NCI-H524 (cell line): ENCODE results near the gene SCAPER.
"Not testable (repeated sequence)": the region's sequence is repeated elsewhere in the genome, so short reads cannot be mapped to it uniquely, and the experiment has no call there.

Experiments
- DNase-seq, 2 experiments: peaks; one replicate each; lab custom pipeline; 2025; lab: John Stamatoyannopoulos, UW

SCAPER gene

DNA sequence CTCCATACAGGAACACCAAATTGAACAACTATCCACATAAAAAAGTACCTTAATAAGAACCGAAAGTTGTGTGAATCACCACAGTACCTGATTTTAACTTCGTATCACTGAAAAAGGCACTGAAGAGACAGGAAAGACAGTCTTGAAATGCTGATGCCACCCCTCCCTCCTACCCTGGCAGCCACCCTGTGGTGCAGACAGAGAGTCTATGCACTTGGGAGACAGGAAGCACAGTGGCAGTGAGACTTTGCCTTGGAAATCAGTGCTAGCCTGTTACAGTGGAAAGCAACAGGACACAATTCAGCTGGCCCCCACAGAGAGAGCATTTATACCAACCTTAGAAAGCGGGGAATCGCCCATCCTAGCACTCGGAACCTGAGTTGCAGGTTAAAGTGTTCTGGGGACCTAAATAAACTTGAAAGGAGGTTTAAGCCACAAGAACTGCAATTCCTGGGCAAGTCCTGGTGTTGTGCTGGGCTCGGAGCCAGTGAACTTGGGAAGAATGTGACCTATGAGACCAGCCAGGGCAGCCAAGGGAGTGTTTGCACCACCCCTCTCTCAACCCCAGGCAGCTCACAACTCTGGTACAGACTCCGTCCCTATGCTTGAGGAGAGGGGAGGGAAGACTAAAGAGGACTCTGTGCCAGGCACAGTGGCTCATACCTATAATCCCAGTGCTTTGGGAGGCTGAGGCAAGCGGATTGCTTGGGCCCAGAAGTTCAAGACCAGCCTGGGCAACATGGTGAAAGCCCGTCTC, 328.4 kb downstream of the SCAPER start:
- DNase-seq, result no peak

DNA sequence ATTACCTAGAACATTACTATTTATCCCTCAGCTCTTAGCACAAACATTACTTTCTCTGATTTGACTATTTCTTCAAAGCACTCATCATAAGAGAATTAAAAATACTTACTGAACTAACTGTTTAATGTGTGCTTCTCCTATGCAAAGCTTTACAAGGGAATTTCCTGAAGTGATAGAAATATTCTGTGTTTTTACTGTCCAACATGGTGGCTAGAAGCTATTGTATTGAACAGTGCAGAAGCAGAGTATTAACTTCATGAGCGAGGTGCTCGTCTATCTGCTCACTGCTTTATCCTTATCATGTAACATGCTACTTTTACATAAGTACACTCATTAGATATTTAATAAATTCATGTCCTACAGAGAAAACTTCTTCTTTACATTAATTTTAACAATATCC, 329.5 kb downstream of the SCAPER start:
- no peak for DNase-seq

DNA sequence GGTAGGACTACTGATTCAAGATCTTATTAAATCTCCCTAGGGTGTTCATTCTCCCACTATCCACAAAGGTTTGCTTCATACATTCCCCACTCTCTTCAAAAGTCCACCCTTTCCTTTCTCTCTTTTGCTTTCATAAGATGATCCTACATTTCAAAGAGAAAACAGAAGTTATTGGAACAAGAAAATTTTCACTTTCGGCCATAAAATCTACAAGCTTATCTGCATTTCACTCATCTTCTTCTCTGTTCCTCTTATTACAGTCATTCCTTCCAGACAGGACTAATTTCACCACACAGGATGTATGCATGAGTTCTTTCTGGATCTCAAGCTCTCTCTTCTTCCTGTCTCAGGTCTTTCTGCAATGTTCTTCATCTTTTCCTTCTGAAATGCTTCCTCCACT, 329.9 kb downstream of the SCAPER start:
- no peak for DNase-seq

DNA sequence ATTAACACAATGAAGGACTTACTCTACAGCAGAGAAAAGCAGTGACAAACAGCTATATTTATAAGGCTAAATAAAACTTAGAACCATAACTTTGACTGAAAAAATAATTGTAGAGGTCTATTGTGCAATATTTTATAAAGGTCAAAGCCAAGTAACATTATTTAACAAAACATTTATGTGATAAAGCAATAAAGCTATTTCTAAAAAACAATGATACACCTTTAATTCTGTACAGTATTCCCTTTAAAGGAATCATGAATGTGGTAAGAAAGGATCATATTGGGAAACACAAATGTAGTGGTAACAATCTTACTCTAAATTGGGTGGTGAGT, 332.2 kb downstream of the SCAPER start:
- no peak for DNase-seq

DNA sequence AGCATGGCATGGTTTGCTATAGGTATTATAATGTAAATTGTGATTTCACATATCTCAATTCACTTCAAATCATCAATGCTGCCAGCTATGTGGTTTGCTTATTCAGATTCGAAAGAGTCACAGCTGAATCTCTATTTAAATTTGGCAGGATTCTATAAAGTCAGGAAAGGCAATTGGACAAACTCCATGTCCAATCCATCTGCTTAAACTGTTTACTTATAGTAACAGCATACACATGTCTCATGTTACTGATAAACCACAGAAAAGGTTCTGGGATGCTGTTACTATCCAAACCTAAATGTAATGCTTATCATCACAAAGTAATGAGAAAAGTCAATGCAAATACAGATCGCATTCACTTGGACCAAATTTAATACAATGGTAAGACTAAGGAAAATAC, 338.9 kb downstream of the SCAPER start:
- DNase-seq, result no peak

DNA sequence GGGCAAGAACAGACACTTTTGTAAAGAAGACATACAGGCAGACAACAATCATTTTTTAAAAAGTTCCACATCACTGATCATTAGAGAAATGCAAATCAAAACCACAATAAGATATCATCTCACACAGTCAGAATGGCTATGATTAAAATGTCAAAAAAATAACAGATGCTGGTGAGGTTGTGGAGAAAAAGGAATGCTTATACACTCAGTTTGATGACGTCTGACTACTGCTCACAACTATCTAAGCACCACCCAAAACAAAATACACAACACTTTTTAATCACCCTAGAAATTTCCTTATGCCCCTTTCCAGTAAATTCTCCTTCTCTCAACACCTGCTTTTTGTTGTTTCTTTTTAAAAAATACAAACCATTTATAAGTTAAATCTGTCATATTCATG, 339.8 kb downstream of the SCAPER start:
- no peak for DNase-seq

DNA sequence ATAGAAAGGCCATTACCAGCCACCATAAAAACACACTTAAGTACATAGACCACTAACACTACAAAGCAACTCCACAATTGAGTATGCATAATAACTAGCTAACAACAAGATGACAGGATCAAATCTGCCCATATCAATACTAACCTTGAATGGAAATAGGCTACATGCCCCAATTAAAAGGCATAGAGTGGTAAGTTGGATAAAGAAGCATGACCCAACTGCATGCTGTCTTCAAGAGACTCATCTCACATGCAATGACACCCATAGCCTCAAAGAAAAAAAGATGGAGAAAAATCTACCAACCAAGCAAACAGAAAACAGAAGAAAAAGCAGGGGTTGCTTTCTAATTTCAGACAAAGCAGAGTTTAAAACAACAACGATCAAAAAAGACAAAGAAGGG, 349.9 kb downstream of the SCAPER start:
- DNase-seq, result no peak

DNA sequence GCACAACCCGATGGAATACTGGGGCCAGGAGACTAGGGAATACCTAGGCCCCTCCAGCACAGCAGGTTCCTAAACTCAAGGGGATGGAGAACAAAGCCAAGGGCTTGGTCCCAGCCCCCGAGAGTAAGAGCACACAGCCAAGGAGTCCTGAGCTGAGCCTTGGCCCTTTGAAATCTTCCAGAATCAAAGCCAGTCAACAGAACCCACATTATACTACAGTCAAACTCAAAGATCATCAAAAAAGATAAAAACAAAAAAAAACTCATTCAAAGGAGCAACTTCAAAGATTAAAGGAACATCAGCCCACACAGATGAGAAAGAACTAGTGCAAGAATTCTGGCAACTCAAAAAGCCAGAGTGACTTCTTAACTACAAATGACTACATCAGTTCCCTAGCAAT, 351.6 kb downstream of the SCAPER start:
- DNase-seq, result no peak

DNA sequence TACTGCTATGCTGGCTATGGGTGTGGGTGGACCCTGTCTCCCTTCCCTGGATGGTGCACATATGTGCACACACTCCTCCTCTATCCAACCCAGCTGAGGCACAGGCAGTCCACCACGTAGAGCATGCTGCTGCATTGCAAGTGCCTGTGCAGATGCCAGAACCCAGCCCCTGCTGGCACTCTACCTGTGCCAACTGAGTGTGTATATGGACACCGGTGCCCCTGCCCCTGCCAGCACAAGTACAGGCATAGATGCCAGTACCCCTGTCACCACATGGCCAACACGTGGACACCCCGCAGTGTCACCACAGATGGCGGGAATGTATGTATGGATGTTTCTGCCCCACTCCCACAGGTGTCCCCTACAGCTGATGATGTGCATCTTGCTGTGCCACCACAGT, 352.0 kb downstream of the SCAPER start:
- DNase-seq, result no peak

DNA sequence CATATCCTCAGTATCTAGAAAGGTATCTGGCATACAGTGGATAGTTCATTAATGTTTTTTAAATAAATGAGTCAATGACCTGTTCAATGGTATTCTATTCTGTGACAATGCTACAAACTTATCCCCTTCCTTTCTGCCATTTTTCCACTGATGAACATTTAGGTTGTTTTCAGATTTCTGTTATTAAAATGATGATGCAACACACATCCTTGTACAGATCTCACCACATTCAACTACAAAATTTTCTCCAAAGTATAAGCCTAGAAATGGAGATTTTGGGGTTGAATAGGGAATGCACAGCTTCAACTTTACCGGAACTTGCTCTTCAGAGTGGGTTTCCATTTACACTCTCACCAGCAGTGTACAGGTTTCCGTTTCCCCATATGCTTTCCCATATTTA, 358.3 kb downstream of the SCAPER start:
- DNase-seq, result no peak

DNA sequence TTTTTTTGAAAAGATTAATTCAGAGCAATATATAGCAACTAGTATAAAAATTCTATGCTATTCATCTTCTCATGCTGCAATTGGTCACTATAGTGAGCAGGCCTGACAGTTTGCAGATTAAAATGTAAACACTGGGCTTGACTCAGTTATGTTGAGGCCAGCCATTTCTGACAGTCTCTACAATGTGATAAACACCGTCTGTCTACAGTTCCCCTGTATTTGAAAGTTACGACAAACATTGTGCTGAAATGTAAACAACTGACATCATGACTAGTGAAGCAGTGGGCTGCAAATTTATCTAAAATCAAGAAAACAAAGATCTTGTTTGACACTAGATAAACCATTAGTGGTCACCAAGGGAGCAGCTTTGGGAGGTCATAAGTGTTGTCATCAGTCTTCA, 371.1 kb downstream of the SCAPER start:
- DNase-seq, result no peak

DNA sequence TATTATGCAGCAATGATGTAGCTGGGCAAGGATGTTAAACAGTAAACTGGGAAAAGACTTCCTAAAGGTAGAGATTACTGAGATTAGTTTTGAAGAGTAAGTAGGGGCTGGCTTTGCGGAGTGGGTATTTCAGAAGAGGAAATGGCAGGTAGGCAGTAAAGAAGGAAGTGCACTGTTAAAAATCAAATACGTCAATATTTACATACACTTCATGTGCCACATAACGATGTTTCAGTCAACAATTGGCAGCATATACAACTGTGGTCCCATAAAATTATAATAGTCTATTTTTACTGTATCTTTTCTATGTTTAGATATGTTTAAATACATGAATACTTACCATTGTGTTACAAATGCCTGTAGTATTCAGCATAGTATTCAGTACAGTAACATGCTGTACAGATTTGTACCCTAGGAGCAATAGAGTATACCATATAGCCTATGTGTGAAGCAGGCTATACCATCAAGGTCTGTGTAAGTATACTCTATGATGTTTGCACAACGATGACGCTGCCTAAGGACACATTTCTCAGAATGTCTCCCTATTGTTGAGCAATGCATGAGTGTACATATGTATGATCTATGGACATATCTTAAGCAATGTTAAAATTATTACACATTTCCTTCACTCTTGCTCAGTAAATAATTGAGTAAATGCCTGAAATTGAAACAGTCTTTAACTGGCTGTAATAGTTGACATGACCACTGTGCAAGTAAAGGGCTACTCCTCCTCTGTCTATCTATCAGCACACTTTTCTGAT, 371.9 kb downstream of the SCAPER start:
- no peak for DNase-seq

DNA sequence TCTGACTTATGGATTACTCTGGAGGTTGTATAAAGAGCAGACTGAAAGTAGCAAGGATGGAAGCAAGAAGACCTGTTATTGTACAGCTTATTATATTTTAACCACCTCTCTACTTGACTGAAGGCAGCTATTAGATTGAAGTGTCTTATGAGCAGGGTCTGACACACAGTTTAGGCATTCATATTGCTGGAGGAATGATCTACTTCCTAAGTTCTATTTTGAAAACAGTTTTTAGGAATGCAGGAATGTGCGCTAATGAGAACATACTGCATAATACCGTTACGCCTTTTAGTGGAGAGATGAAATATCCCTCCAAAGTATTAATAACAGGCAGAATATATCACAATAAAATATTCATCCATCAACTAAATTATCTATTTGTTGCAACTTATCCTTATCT, 375.2 kb downstream of the SCAPER start:
- no peak for DNase-seq

DNA sequence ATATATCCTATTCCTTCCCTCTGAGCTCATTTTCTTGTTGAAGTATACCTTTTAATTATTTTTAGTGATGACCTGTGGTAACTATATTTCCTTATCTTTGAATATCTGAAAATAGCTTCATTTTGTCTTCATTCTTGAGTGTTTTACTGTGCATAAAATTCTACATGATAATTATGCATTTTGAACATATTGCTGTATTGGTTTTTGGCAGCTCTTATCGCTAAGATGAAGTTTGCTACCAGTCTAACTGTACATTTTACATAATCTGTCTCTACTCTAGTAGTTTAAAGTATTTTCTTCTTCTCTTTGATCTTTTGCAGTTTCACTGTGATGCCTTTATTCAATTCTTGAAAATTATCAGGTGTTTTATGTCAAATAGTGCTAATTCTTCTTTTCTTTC, 379.0 kb downstream of the SCAPER start:
- no peak for DNase-seq

DNA sequence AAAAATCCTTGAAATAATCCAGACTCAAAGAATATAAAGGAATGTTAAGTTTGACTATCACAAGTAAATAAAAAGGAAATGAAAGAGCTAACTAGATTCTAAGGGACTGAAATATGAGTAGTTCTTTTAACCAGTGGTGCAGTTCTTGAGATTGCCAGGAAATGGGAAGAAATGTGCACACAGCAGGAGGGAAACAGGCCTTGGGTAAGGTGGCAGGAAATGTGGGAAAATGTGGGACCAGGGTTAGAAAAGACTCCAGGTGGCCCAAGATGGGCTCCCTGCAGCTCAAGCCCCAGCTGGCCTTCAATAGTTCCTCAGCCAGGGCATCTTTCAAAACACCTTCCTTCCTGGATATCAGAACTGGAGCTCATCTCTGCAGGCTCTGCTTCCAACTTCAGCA, 387.2 kb downstream of the SCAPER start:
- peak; percentile 41 to 60 for DNase-seq

DNA sequence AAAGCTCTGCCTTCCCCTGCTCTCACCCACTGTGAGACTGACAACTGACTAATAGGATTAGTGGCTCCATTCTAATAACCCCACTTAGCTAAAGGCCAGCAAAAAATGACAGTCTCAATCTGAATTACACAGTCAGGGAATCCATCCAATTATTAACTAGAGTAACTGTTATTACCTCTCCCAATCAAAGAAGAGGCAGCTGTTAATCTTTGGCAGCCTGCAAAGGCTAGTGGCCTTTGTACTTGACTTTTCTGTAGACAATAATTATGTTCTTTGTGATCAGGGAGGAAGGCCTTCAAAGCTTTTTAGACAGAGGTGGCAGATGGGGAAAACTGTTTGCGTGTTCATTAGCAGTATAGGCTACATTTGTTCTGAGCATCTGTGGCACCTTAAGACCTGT, 390.9 kb downstream of the SCAPER start:
- peak; percentile 99 to 100 for DNase-seq

DNA sequence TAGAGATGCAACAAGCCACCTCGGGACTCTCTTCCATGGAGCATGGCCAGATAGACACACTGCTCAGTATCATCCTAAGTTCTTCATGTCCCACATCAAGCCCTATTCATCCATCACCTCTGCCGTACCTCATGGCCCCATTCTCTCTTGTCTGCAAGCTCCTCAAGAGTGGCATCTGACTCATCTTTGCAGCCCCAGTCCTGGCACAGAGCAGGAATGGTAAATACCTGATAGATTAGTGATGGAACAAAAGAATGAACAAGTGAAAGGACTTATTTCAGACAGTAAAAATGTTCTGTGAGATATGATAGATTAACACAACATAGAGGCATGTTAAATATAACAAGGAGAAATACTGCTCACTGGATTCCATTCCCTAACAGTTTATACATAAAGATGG, 392.2 kb downstream of the SCAPER start:
- no peak for DNase-seq

DNA sequence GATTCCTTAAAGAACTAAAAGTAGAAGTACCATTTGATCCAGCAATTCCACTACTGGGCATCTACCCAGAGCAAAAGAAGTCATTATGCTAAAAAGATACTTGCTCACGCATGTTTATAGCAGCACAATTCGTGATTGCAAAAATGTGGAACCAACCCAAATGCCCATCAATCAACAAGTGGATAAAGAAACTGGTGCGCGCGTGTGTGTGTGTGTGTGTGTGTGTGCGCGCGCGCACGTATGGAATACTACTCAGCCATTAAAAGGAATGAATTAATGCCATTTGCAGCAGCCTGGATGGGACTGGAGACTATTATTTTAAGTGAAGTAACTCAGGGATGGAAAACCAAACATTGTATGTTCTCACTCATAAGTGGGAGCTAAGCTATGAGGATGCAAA, 394.5 kb downstream of the SCAPER start:
- DNase-seq, result not testable (repeated sequence)

DNA sequence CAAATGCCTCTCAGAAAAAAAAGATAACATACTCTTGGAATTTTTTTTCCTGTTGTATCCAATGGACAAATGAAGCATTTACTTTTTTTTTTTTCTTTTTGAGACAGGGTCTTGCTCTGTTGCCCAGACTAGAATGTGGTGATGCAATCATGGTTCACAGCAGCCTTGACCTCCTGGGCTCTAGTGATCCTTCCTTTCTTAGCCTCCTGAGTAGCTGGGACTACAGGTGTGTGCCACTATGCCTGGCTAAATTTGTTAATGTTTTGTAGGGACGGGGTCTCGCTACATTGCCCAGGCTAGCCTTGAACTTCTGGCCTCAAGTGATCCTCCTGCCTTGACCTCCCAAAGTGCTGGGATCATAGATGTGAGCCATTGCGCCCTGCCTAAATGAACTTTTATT, 401.3 kb downstream of the SCAPER start:
- no peak for DNase-seq

DNA sequence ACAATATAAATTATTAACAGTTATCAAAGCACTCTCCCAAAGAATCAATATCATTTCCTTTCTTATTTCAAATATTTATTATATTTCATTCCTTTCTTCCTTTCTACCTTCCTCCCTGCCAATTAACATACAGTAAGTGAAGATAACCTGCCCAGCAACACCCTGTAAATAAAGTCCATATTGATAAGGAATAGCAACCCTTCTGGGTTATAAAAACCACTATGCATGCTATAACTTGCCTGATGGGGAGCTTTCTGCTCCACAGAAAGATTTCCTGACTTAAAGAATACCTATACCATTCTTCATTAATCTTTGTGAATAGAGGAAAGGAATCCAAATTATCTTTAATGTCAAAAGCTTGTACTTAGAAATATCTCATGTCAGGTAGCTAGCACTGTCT, 402.0 kb downstream of the SCAPER start:
- no peak for DNase-seq

DNA sequence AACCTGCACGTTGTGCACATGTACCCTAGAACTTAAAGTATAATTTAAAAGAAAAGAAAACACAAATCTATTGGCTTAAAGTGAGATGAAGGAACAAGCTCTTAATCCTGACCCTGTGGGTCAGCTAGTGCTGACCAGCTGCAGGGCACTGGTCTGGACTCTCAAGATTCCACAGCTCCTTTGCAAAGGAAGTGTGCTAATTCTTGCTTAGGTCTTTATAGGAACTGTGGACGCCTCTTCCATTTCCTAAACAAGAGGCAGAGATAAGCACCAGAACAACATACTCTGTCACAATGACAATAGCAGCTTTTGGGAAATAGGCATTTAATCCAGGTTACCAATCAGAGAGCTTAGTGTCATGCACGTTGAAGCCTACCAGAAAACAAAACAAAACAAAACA, 402.5 kb downstream of the SCAPER start:
- DNase-seq, result no peak

DNA sequence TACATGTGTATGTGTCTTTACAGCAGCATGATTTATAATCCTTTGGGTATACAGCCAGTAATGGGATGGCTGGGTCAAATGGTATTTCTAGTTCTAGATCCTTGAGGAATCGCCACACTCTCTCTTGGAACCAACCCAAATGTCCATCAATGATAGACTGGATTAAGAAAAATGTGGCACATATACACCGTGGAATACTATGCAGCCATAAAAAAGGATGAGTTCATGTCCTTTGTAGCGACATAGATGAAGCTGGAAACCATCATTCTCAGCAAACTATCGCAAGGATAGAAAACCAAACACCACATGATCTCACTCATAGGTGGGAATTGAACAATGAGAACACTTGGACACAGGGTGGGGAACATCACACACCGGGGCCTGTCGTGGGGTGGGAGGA, 403.0 kb downstream of the SCAPER start:
- DNase-seq, result not testable (repeated sequence)

DNA sequence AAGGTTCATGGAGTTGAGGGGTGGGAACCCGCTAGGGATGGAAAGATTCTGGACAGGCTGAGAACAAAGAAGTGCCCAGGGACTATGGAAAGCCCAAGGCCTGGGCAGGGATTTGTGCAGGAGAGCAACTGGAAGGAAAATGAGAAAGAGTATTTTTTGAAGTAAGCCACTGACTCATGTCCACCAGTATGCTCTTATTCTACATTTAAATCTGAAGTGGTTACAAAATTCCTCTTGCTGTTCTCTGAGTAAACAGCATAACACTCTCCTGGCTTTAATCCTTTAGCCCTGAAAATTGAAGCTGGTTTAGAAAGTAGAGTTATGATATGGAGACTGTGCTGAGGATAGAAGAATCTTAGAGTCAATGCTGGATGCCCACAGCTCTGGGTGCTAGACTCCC, 403.4 kb downstream of the SCAPER start:
- no peak for DNase-seq

DNA sequence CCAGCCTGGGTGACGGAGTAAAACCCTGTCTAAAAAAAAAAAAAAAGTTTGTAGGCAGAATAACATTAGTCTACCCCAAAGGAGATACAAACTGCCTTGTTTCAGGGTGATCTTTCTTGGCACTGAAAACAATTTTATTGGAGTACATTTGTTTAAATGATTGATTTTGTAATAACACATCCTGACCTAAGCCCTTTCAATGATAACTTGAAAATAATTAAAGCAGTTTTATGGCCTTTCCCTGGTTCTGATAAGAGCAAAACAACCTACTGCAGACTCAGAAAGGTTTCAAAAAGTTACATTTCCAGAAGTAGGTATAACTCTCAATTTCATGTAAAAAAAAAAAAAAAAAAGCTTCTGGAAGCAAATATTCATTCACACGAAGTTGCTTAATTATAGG, 404.1 kb downstream of the SCAPER start:
- no peak for DNase-seq
